ENCODE measurements around the gene RC3H2. TPM values are rescaled to one million over a fixed set of nuclear protein-coding genes. Genes with fewer than 3 reads are reported as not detected.

The RC3H2 gene
- total and polyA plus RNA-seq, 2 of the 13 experiments (the other 11 are each of a cell fraction or from before 2014, with no cell fraction given), result 21.0 to 36.4 TPM

GRCh38 chr9:122822938-122823337, 82.2 kb downstream of the RC3H2 start:
- no peak for ATAC-seq
- no peak for DNase-seq (ENCODE audit: low spot score)
- BruUV-seq (replicated peaks), result no TSS peak
- in situ Hi-C loops (cut with HindIII; ENCODE audit: extremely low pct_ligation_motif_present, low pct_unique_long_range_greater_than_20kb) (loop anchor here (25.0 kb wide), 1 partner anchor 461 kb away; the partner anchor contains the start of gene PTGS1), intact Hi-C loops (cut with micrococcal nuclease; ENCODE audit: unreplicated experiment) (no loop called here)
- Histone ChIP-seq H2AFZ (ENCODE audit: low read length) (no peak overlapping the region), H3K4me1 (ENCODE audit: insufficient read depth, low read length) (peaks cover 20% of the 10 kb centered on the region), H3K27ac (ENCODE audit: extremely low read length, insufficient read depth, low read length) (no peak overlapping the region), H3K4me3 (replicated peaks in 1 of 3; ENCODE audit: insufficient read depth in 1 of 3, low read depth in 2 of 3, low read length in 3 of 3) (no peak overlapping the region), H3K4me2 (ENCODE audit: low read depth, low read length) (no peak overlapping the region), H4K20me1 (ENCODE audit: insufficient read depth, low read length) (peaks cover 3% of the 10 kb centered on the region), H3K36me3 (replicated peaks in 1 of 2; ENCODE audit: control insufficient read depth in 1 of 2, insufficient read depth in 2 of 2, low read length in 2 of 2) (peaks cover 13 to 44% of the 10 kb centered on the region in 2 experiments), H3K9ac (ENCODE audit: insufficient read depth, low read depth, low read length) (no peak overlapping the region), H3K79me2 (ENCODE audit: insufficient read depth, low read length) (peaks cover 30% of the 10 kb centered on the region), H3K9me3 (ENCODE audit: low read length) (no peaks in the 10 kb centered on the region), H3K27me3 (ENCODE audit: control insufficient read depth in 1 of 2, insufficient read depth in 2 of 2, low read length in 2 of 2) (no peaks in the 10 kb centered on the region; a peak in 1 of 5 replicates)
- ChIA-PET CTCF (ENCODE audit: low intra/inter-chr PET ratio, low total read pairs) (no interaction called here), POLR2A (no interaction called here)
- TF ChIP-seq ZNF12 (CRISPR knock-in tag; IDR thresholded peaks at IDR 0.05), result no peak
- TF ChIP-seq, protein P1, sequence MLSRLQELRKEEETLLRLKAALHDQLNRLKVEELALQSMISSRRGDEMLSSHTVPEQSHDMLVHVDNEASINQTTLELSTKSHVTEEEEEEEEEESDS (CRISPR knock-in tag; IDR thresholded peaks at IDR 0.05; ENCODE audit: borderline replicate concordance), result no peak
- TF ChIP-seq ZKSCAN8 (CRISPR knock-in tag; IDR thresholded peaks at IDR 0.05; ENCODE audit: borderline replicate concordance), result no peak
- no peak for TF ChIP-seq MYPOP (CRISPR knock-in tag; IDR thresholded peaks at IDR 0.05)
- no peak for TF ChIP-seq ZNF205 (CRISPR knock-in tag; IDR thresholded peaks at IDR 0.05)
- TF ChIP-seq, protein P2, sequence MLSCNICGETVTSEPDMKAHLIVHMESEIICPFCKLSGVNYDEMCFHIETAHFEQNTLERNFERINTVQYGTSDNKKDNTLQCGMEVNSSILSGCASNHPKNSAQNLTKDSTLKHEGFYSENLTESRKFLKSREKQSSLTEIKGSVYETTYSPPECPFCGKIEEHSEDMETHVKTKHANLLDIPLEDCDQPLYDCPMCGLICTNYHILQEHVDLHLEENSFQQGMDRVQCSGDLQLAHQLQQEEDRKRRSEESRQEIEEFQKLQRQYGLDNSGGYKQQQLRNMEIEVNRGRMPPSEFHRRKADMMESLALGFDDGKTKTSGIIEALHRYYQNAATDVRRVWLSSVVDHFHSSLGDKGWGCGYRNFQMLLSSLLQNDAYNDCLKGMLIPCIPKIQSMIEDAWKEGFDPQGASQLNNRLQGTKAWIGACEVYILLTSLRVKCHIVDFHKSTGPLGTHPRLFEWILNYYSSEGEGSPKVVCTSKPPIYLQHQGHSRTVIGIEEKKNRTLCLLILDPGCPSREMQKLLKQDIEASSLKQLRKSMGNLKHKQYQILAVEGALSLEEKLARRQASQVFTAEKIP (CRISPR knock-in tag; IDR thresholded peaks at IDR 0.05; ENCODE audit: borderline replicate concordance), result no peak
- TF ChIP-seq FOSL1 (CRISPR knock-in tag; IDR thresholded peaks at IDR 0.05; ENCODE audit: borderline replicate concordance), result no peak
- TF ChIP-seq ZNF605 (CRISPR knock-in tag; IDR thresholded peaks at IDR 0.05), result no peak
- TF ChIP-seq ZNF530 (CRISPR knock-in tag; IDR thresholded peaks at IDR 0.05; ENCODE audit: low read depth), result no peak
- TF ChIP-seq ZNF512 (CRISPR knock-in tag; IDR thresholded peaks at IDR 0.05), result no peak
- no peak for TF ChIP-seq ZNF274 (CRISPR knock-in tag; IDR thresholded peaks at IDR 0.05)
- no peak for TF ChIP-seq ZNF121 (CRISPR knock-in tag; IDR thresholded peaks at IDR 0.05)
- no peak for TF ChIP-seq PRDM4 (CRISPR knock-in tag; IDR thresholded peaks at IDR 0.05; ENCODE audit: borderline replicate concordance)
- FAIRE-seq, result no peak
- WGBS (ENCODE audit: low lambda C conversion rate), result 100% methylated on average over 4 of the region's 4 CpGs
